ENCODE measurements around the gene TLCD4. TPM values are rescaled to one million over a fixed set of nuclear protein-coding genes. Genes with fewer than 3 reads are reported as not detected.

Gene TLCD4
- total RNA-seq (ENCODE audit: low replicate concordance), result 3.2 and 5.7 TPM in 2 replicates

- Histone ChIP-seq H3F3A (ENCODE audit: low read depth) (peaks cover 10% of the 10 kb centered on the region), H4K20me1 (ENCODE audit: low read depth) (peaks cover 5% of the 10 kb centered on the region), H3K27ac (no peak within 1 kb of the TSS), H2AFZ (replicated peaks) (peak within 1 kb of the TSS; percentile 97), H3K4me2 (peak within 1 kb of the TSS; percentile 92), H3K4me3 (peak within 1 kb of the TSS; percentile 84), H3K36me3 (no peaks in the 10 kb centered on the region), H3K27me3 (peaks cover 17% of the 10 kb centered on the region), H3K79me2 (ENCODE audit: low read depth) (no peaks in the 10 kb centered on the region), H3K9ac (peak within 1 kb of the TSS; percentile 29), H3K9me3 (ENCODE audit: low read depth) (no peaks in the 10 kb centered on the region), H3K4me1 (no peaks in the 10 kb centered on the region)
- peaks cover 16% of the 10 kb centered on the region for H3K27me3 Mint-ChIP-seq (ENCODE audit: insufficient read depth, low read depth)
- H3K27ac Mint-ChIP-seq, result peak within 1 kb of the TSS; percentile 35
- H3K36me3 Mint-ChIP-seq, result no peaks in the 10 kb centered on the region
- peak; percentile 89 for DNase-seq (ENCODE audit: low spot score)
- peak within 1 kb of the TSS; percentile 97 for H3K4me3 Mint-ChIP-seq
- H3K9me3 Mint-ChIP-seq, result no peaks in the 10 kb centered on the region
- H3K4me1 Mint-ChIP-seq, result peaks cover 8% of the 10 kb centered on the region
- TF ChIP-seq EZH2 (IDR thresholded peaks at IDR 0.05), result peak; percentile 48
- no peak for TF ChIP-seq EZH2phosphoT487 (IDR thresholded peaks at IDR 0.05)
Measured at GRCh38 chr1:95117207-95118066, at the start of gene TLCD4. TLCD4 (plus strand) TSS chr1:95117355; CDS start chr1:95143902, 26,547 bp downstream.

- no peaks in the 10 kb centered on the region for H3K9me3 ChIP-seq (ENCODE audit: low read depth)
- no peak overlapping the region for H2AFZ ChIP-seq (replicated peaks)
- no peak overlapping the region for H3K4me2 ChIP-seq
- Mint-ChIP-seq H3K4me3 (no peak overlapping the region), H3K27me3 (ENCODE audit: insufficient read depth, low read depth) (no peaks in the 10 kb centered on the region), H3K9me3 (no peaks in the 10 kb centered on the region), H3K36me3 (peaks cover 10% of the 10 kb centered on the region), H3K27ac (no peak overlapping the region), H3K4me1 (peaks cover 11% of the 10 kb centered on the region)
- H3K9ac ChIP-seq, result no peak overlapping the region
- no peaks in the 10 kb centered on the region for H4K20me1 ChIP-seq (ENCODE audit: low read depth)
- DNase-seq (ENCODE audit: low spot score), result no peak
- no peaks in the 10 kb centered on the region for H3K79me2 ChIP-seq (ENCODE audit: low read depth)
- H3K4me1 ChIP-seq, result peaks cover 6% of the 10 kb centered on the region
- no peak for TF ChIP-seq EZH2 (IDR thresholded peaks at IDR 0.05)
- no peak for TF ChIP-seq CTCF (IDR thresholded peaks at IDR 0.05)
- no peak for TF ChIP-seq EZH2phosphoT487 (IDR thresholded peaks at IDR 0.05)
- no peak overlapping the region for H3K27ac ChIP-seq
- H3K36me3 ChIP-seq, result no peaks in the 10 kb centered on the region
- H3F3A ChIP-seq (ENCODE audit: low read depth), result no peaks in the 10 kb centered on the region
- no peak overlapping the region for H3K4me3 ChIP-seq
- no peaks in the 10 kb centered on the region for H3K27me3 ChIP-seq
Measured at GRCh38 chr1:95067568-95067967, 49.6 kb upstream of the TLCD4 start.

GRCh38 chr1:95068956-95069709, 48.0 kb upstream of the TLCD4 start:
- H3K4me1 ChIP-seq, result peaks cover 6% of the 10 kb centered on the region
- H3K4me1 Mint-ChIP-seq, result peaks cover 13% of the 10 kb centered on the region
- peaks cover 4% of the 10 kb centered on the region for H3K27me3 Mint-ChIP-seq (ENCODE audit: insufficient read depth, low read depth)
- no peak overlapping the region for H2AFZ ChIP-seq (replicated peaks)
- no peaks in the 10 kb centered on the region for H3K9me3 ChIP-seq (ENCODE audit: low read depth)
- H3F3A ChIP-seq (ENCODE audit: low read depth), result no peaks in the 10 kb centered on the region
- no peaks in the 10 kb centered on the region for H3K79me2 ChIP-seq (ENCODE audit: low read depth)
- DNase-seq (ENCODE audit: low spot score), result no peak
- no peak overlapping the region for H3K4me2 ChIP-seq
- H3K4me3 ChIP-seq, result no peak overlapping the region
- H4K20me1 ChIP-seq (ENCODE audit: low read depth), result no peaks in the 10 kb centered on the region
- H3K4me3 Mint-ChIP-seq, result no peak overlapping the region
- no peaks in the 10 kb centered on the region for H3K27me3 ChIP-seq
- peaks cover 3% of the 10 kb centered on the region for H3K36me3 Mint-ChIP-seq
- H3K36me3 ChIP-seq, result no peaks in the 10 kb centered on the region
- H3K9ac ChIP-seq, result no peak overlapping the region
- no peak overlapping the region for H3K27ac ChIP-seq
- no peaks in the 10 kb centered on the region for H3K9me3 Mint-ChIP-seq
- TF ChIP-seq EZH2phosphoT487 (IDR thresholded peaks at IDR 0.05) (no peak), EZH2 (IDR thresholded peaks at IDR 0.05) (no peak), CTCF (IDR thresholded peaks at IDR 0.05) (no peak)
- no peak overlapping the region for H3K27ac Mint-ChIP-seq
